Vagina (tissue), 2 donors: ENCODE data around the gene DHX35. TPM values are rescaled to one million over a fixed set of nuclear protein-coding genes. Genes with fewer than 3 reads are reported as not detected.

Experiments used
- DNase-seq, 2 donors: peaks; one replicate each; pipeline ENCODE4 v3.0.0-alpha.2; 2017; ENCODE audit errors: extremely low spot score in 2 of 2
- H3K27ac ChIP-seq: fragments of 200-600 bp; sonication (generic); one replicate; pipeline ENCODE4 v1.5.1; 2019
- H3K27me3 ChIP-seq: fragments of 200-600 bp; sonication (generic); one replicate; pipeline ENCODE4 v1.5.1; 2019
- H3K36me3 ChIP-seq, 2 donors: fragments of 200-600 bp; sonication (generic); one replicate each; pipeline ENCODE4 v1.5.1; 2017 to 2019
- H3K4me1 ChIP-seq: fragments of 200-600 bp; sonication (generic); one replicate; pipeline ENCODE4 v1.5.1; 2019
- H3K4me3 ChIP-seq, 2 donors: fragments of 200-600 bp; sonication (generic); 1 replicate in 1 of 2; 2 replicates in 1 of 2; pipeline ENCODE4 v1.5.1; 2016 to 2019
- H3K9me3 ChIP-seq: fragments of 200-600 bp; sonication (generic); one replicate; pipeline ENCODE4 v1.5.1; 2019
- CTCF ChIP-seq, 3 experiments: fragments of 450-650 bp in 2 of 3; fragments of 200-600 bp in 1 of 3; sonication (generic) in 1 of 3; IDR thresholded peaks; one replicate each; pipeline ENCODE4 v1.5.1; 2017 to 2019; ENCODE audit warnings: antibody characterized with exemption in 3 of 3, mild to moderate bottlenecking in 2 of 3, moderate library complexity in 2 of 3
- POLR2A ChIP-seq, 2 donors: fragments of 450-650 bp; IDR thresholded peaks; one replicate each; pipeline ENCODE4 v1.6.1; 2017; ENCODE audit warnings: antibody characterized with exemption in 2 of 2, mild to moderate bottlenecking in 2 of 2, moderate library complexity in 2 of 2
- POLR2AphosphoS5 ChIP-seq, 2 donors: sonication (generic); formaldehyde crosslinking; IDR thresholded peaks; one replicate each; pipeline ENCODE4 v1.9.0; 2017; ENCODE audit warnings: antibody characterized with exemption in 2 of 2, mild to moderate bottlenecking in 2 of 2, low read depth in 1 of 2; ENCODE audit not compliant: insufficient read depth in 1 of 2
- intact Hi-C: fragments of 100-400 bp; cut with DNase I; formaldehyde crosslinking; loops from one replicate; pipeline ENCODE4 v1.15.1; 2023
- total RNA-seq: library from RNA; depleted of rRNA; stranded (reverse); fragments of >200 nt; gene quantifications from one replicate; pipeline ENCODE4 v1.2.3, GENCODE V29; 2016

DHX35 gene
- total RNA-seq, 1 donor from 2014 or later, result 13.0 TPM

DNA sequence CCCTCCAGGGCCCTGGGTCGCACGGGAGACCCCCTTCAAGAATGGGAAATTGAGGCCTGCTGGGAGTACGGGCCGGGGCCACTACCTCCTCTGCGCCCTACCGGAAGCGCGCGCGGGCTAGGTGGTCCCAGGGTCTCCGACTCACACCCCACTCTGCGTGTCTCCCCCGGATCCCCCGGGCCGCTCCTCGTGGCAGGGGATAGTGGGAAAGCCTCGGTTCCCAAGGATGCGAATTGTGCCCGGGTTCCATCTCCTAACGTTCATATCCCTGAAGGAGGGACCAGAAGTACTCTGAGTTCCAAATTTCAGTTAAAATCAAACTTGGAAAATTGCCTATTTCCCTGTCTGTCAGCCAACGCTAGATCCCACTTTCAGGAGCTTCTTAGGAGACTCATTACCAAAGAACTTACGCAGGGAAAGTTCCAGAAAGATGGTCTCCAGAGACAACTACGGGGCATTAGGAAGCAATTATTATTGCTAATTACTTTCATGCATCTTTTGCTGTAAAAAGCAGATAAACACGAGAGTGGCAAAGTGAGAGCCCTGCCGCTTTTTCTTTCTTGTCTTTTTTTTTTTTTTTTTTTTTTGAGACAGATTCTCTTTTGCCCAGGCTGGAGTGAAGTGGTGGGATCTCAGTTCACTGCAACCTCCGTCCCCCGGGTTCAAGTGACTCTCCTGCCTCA lies 35.1 kb upstream of the DHX35 start:
- no peaks in the 10 kb centered on the region for H3K9me3 ChIP-seq
- peak overlapping the region; percentile 58 to 63 for H3K4me3 ChIP-seq
- TF ChIP-seq POLR2A (IDR thresholded peaks at IDR 0.05), result no peak
- TF ChIP-seq POLR2AphosphoS5 (IDR thresholded peaks at IDR 0.05; ENCODE audit: insufficient read depth in 1 of 2, low read depth in 1 of 2), result no peak
- TF ChIP-seq CTCF (IDR thresholded peaks at IDR 0.05), result no peak
- H3K4me1 ChIP-seq, result peaks cover 24% of the 10 kb centered on the region
- no peaks in the 10 kb centered on the region for H3K36me3 ChIP-seq
- H3K27me3 ChIP-seq, result no peaks in the 10 kb centered on the region
- intact Hi-C loops, result loop anchor here (5.0 kb wide), 1 partner anchor 120 kb away; no protein-coding TSS in a partner anchor
- no peak for DNase-seq
- peak overlapping the region; percentile 22 for H3K27ac ChIP-seq

DNA sequence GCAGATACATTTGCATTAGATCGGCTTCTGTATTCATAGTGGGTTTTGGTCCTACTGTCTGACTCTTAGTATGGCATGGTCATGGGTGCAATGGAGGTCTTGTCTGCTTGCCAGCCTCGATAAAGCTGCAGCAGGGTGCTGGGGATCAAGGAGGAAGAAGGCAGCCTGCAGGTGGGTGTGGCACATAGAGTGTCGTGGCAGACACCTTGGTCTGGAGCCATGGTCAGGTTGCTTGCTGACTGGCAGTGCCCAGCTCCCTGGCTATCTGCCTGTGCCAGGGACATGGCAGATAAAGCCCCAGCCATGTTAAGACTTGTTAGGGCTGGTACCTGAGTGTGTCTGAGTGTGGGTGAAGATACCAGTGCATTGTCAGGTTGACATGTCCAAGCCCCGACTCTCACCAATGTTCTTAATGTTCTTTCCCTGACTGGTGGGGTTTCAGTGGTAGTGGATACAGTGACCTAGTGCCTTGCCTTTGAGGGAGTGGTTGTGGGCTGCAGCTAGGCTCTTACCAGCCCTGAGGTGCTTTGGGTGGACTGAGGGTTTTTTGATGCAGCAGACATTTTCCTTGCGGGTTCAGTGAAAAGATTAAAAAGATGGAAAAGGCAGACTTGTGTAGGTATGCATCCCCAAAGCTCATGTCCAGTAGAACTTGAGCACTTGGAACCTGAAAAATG lies 34.1 kb upstream of the DHX35 start:
- no peak for TF ChIP-seq CTCF (IDR thresholded peaks at IDR 0.05)
- TF ChIP-seq POLR2AphosphoS5 (IDR thresholded peaks at IDR 0.05; ENCODE audit: insufficient read depth in 1 of 2, low read depth in 1 of 2), result no peak
- no peak for TF ChIP-seq POLR2A (IDR thresholded peaks at IDR 0.05)
- intact Hi-C loops, result loop anchor here (5.0 kb wide), 1 partner anchor 119 kb away; no protein-coding TSS in a partner anchor

DNA sequence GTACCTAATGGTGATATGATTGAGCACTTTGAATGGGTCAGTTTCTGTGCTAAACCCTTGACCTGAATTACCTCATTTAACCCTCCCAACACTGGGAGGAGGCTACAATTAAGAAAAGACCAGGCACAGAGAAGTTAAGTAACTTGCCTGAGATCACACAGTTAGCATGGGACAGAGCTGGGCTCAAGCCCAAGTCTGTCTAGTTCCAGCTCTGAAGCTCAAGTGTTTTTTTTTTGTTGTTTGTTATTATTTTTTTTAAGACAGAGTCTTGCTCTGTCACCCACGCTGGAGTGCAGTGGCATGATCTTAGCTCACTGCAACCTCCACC lies 31.9 kb upstream of the DHX35 start:
- Histone ChIP-seq H3K36me3 (no peaks in the 10 kb centered on the region), H3K27me3 (no peaks in the 10 kb centered on the region), H3K4me3 (no peak overlapping the region), H3K9me3 (no peaks in the 10 kb centered on the region), H3K27ac (no peak overlapping the region), H3K4me1 (peaks cover 28% of the 10 kb centered on the region)
- intact Hi-C loops, result no loop called here
- DNase-seq, result no peak
- no peak for TF ChIP-seq POLR2AphosphoS5 (IDR thresholded peaks at IDR 0.05; ENCODE audit: insufficient read depth in 1 of 2, low read depth in 1 of 2)
- no peak for TF ChIP-seq POLR2A (IDR thresholded peaks at IDR 0.05)
- TF ChIP-seq CTCF (IDR thresholded peaks at IDR 0.05), result no peak

More for the DNA sequence above, 34.1 kb upstream of the DHX35 start:
- no peak for DNase-seq
- Histone ChIP-seq H3K4me1 (peaks cover 28% of the 10 kb centered on the region), H3K36me3 (no peaks in the 10 kb centered on the region), H3K9me3 (no peaks in the 10 kb centered on the region), H3K4me3 (peak overlapping the region in 1 of 2 donors; percentile 58), H3K27ac (no peak overlapping the region), H3K27me3 (no peaks in the 10 kb centered on the region)

GRCh38 chr20:38931984-38932383 lies 30.2 kb upstream of the DHX35 start:
- no peak overlapping the region for H3K27ac ChIP-seq
- no peak for TF ChIP-seq CTCF (IDR thresholded peaks at IDR 0.05)
- no peak for TF ChIP-seq POLR2AphosphoS5 (IDR thresholded peaks at IDR 0.05; ENCODE audit: insufficient read depth in 1 of 2, low read depth in 1 of 2)
- TF ChIP-seq POLR2A (IDR thresholded peaks at IDR 0.05), result no peak
- no peaks in the 10 kb centered on the region for H3K9me3 ChIP-seq
- peaks cover 18% of the 10 kb centered on the region for H3K4me1 ChIP-seq
- no peak for DNase-seq
- no peaks in the 10 kb centered on the region for H3K27me3 ChIP-seq
- H3K36me3 ChIP-seq, result no peaks in the 10 kb centered on the region
- H3K4me3 ChIP-seq, result no peak overlapping the region
- intact Hi-C loops, result no loop called here
